K562 (cell line): Measurements from ENCODE around the gene CFAP97D2. TPM values are rescaled to one million over a fixed set of nuclear protein-coding genes. Genes with fewer than 3 reads are reported as not detected.

Experiments
- CREM ChIP-seq: IDR thresholded peaks from 2 replicates; pipeline ENCODE4 v1.6.1; 2014; ENCODE audit warnings: antibody characterized with exemption, low read depth
- HINFP ChIP-seq: fragments of 450-650 bp; conservative IDR thresholded peaks from 2 replicates; pipeline ENCODE4 v1.6.1; 2016; ENCODE audit warnings: missing genetic modification characterization, low read depth, mild to moderate bottlenecking, control low read depth, missing compliant biosample characterization
- KLF1 ChIP-seq: fragments of 450-650 bp; IDR thresholded peaks from 2 replicates; pipeline ENCODE4 v1.6.1; 2016; ENCODE audit warnings: missing genetic modification characterization, missing compliant biosample characterization
- NFRKB ChIP-seq: fragments of 450-650 bp; IDR thresholded peaks from 2 replicates; pipeline ENCODE4 v1.6.1; 2016; ENCODE audit warnings: low read depth
- REST ChIP-seq, 2 experiments: fragments of 450-650 bp; formaldehyde crosslinking in 1 of 2; IDR thresholded peaks; 2 replicates each; pipeline versions ENCODE4 v1.4.0 to v1.6.1; 2014 to 2020; ENCODE audit warnings: mild to moderate bottlenecking in 2 of 2, borderline replicate concordance in 1 of 2, low read depth in 1 of 2
- STAG1 ChIP-seq: sonication (generic); formaldehyde crosslinking; IDR thresholded peaks from 2 replicates; pipeline ENCODE4 v1.5.0; 2020; ENCODE audit warnings: missing genetic modification reagents, borderline replicate concordance
- ZBTB7A ChIP-seq: IDR thresholded peaks from 2 replicates; pipeline ENCODE4 v1.6.1; 2011; ENCODE audit warnings: low read depth, mild to moderate bottlenecking, low read length, moderate library complexity, borderline replicate concordance; ENCODE audit not compliant: control insufficient read depth
- ZNF785 ChIP-seq: fragments of 250-450 bp; sonication (Bioruptor Pico); IDR thresholded peaks from 2 replicates; pipeline ENCODE4 v1.4.0; 2020; ENCODE audit warnings: mild to moderate bottlenecking
- ZNF79 ChIP-seq: fragments of 250-450 bp; sonication (Bioruptor Pico); IDR thresholded peaks from 2 replicates; pipeline ENCODE4 v1.4.0; 2020; ENCODE audit warnings: low read depth, mild to moderate bottlenecking, moderate library complexity
- polyA plus RNA-seq, 8 experiments: library from polyadenylated mRNA; depleted of rRNA in 4 of 8; stranded (reverse) in 5 of 8; unstranded in 3 of 8; fragments of >200 nt; fragmentation: Nextera tagmentation in 2 of 8; fragmentation: Illumina TruSeq in 1 of 8; extraction: Ambion mirVana in 2 of 8; extraction: Trizol in 1 of 8; gene quantifications; 2 replicates each; pipeline versions ENCODE4 v1.2.1 to v1.2.3, GENCODE V29; 2011 to 2014; ENCODE audit warnings: inconsistent platforms in 1 of 8, missing spikeins in 1 of 8
- total RNA-seq, 7 experiments: library from RNA; depleted of rRNA in 6 of 7; stranded (reverse); fragments of >200 nt in 6 of 7; fragmentation: Illumina TruSeq in 2 of 7; extraction: Trizol in 2 of 7; gene quantifications; 2 replicates each; pipeline versions ENCODE4 v1.2.1 to v1.2.3, GENCODE V29; 2011 to 2021; ENCODE audit warnings: low replicate concordance in 1 of 7

CFAP97D2 gene
- total and polyA plus RNA-seq, 9 of the 15 experiments (the other 6 are each of a cell fraction or from before 2014, with no cell fraction given): not detected

GRCh38 chr13:114226699-114227323 lies 47.8 kb downstream of the CFAP97D2 start (continued):
- TF ChIP-seq CREM (0 out of 2 replicates have a peak, but pooled peaks have one; percentile 34), ZNF79 (CRISPR knock-in tag) (no peak), STAG1 (CRISPR knock-in tag) (peak; percentile 88), ZNF785 (no peak), REST (IDR thresholded peaks at IDR 0.05; ENCODE audit: borderline replicate concordance) (peak; percentile 89), REST (CRISPR knock-in tag; IDR thresholded peaks at IDR 0.05; ENCODE audit: low read depth) (no peak), KLF1 (tag) (no peak), NFRKB (no peak), ZBTB7A (0 out of 2 replicates have a peak, but pooled peaks have one; percentile 20), HINFP (no peak)
